ENCODE results near the gene SLC29A1. TPM values are rescaled to one million over a fixed set of nuclear protein-coding genes. Genes with fewer than 3 reads are reported as not detected.

SLC29A1 gene
- total RNA-seq, 4 donors from 2014 or later, result 101 to 281 (median 134) TPM

DNA sequence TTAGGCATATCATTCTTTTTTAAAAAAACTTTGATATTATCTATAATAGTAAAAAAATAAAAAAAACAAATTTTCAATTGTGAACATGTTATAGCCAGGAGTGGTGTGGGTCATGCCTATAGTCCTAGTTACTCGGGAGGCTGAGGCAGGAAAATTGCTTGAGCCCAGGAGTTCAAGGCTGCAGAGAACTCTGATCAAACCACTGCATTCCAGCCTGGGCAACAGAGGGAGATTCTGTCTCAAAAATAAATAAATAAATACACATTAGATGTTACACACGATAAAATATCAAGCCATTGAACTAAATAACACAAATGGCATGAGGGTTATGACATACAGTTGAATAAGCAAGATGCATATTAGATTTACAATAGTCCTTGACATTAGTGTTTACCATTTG lies 34.6 kb upstream of the SLC29A1 start:
- no peak overlapping the region for H3K4me3 ChIP-seq
- no peak overlapping the region for H3K27ac ChIP-seq
- TF ChIP-seq EP300 (IDR thresholded peaks at IDR 0.05) (no peak), POLR2A (IDR thresholded peaks at IDR 0.05) (no peak), POLR2AphosphoS5 (IDR thresholded peaks at IDR 0.05) (no peak)
- TF ChIP-seq, protein P1, sequence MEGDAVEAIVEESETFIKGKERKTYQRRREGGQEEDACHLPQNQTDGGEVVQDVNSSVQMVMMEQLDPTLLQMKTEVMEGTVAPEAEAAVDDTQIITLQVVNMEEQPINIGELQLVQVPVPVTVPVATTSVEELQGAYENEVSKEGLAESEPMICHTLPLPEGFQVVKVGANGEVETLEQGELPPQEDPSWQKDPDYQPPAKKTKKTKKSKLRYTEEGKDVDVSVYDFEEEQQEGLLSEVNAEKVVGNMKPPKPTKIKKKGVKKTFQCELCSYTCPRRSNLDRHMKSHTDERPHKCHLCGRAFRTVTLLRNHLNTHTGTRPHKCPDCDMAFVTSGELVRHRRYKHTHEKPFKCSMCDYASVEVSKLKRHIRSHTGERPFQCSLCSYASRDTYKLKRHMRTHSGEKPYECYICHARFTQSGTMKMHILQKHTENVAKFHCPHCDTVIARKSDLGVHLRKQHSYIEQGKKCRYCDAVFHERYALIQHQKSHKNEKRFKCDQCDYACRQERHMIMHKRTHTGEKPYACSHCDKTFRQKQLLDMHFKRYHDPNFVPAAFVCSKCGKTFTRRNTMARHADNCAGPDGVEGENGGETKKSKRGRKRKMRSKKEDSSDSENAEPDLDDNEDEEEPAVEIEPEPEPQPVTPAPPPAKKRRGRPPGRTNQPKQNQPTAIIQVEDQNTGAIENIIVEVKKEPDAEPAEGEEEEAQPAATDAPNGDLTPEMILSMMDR (IDR thresholded peaks at IDR 0.05), result no peak
- WGBS, 2 donors (ENCODE audit: low coverage in 1 of 2), result 76 to 86% methylated on average over 2 of the region's 2 CpGs
- no peak for ATAC-seq
- H3K4me1 ChIP-seq, result no peaks in the 10 kb centered on the region
- no peaks in the 10 kb centered on the region for H3K9me3 ChIP-seq
- H3K27me3 ChIP-seq, result no peaks in the 10 kb centered on the region
- H3K36me3 ChIP-seq, result no peaks in the 10 kb centered on the region

DNA sequence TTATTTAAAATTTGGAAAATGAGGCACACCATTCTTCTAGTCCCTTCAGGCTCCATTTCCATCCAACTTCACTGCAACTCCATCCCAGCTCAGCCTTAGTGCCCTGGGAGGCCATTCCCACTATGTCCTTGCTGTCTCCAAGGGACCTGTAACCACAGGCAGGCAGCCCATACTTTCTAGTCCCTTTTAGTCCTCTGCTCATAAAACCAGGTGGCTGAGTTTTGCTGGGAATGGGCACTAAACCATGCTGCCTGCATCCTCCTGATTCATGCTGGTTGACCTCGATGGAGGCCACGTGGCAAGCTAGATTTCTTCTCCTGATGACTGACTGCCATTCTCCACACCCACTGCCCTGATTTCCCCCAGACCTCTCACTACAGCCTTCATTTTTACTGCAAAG lies 34.1 kb upstream of the SLC29A1 start:
- Histone ChIP-seq H3K4me3 (no peak overlapping the region), H3K27ac (no peak overlapping the region), H3K27me3 (no peaks in the 10 kb centered on the region), H3K36me3 (no peaks in the 10 kb centered on the region), H3K4me1 (no peaks in the 10 kb centered on the region), H3K9me3 (no peaks in the 10 kb centered on the region)
- 60% methylated on average over 1 of the region's 2 CpGs; no CpG with 5 or more reads in 1 of the 2 donors for WGBS, 2 donors (ENCODE audit: low coverage in 1 of 2)
- ATAC-seq, result no peak
- TF ChIP-seq POLR2AphosphoS5 (IDR thresholded peaks at IDR 0.05) (no peak), POLR2A (IDR thresholded peaks at IDR 0.05) (no peak), EP300 (IDR thresholded peaks at IDR 0.05) (no peak)
- TF ChIP-seq, protein P1 (IDR thresholded peaks at IDR 0.05), result no peak

GRCh38 chr6:44190715-44191114 lies 32.7 kb upstream of the SLC29A1 start:
- Histone ChIP-seq H3K4me1 (no peaks in the 10 kb centered on the region), H3K27ac (no peak overlapping the region), H3K9me3 (no peaks in the 10 kb centered on the region), H3K27me3 (no peaks in the 10 kb centered on the region), H3K4me3 (no peak overlapping the region), H3K36me3 (no peaks in the 10 kb centered on the region)
- TF ChIP-seq, protein P1 (IDR thresholded peaks at IDR 0.05), result no peak
- TF ChIP-seq POLR2A (IDR thresholded peaks at IDR 0.05), result no peak
- TF ChIP-seq EP300 (IDR thresholded peaks at IDR 0.05), result no peak
- no peak for TF ChIP-seq POLR2AphosphoS5 (IDR thresholded peaks at IDR 0.05)
- 38 to 63% methylated on average over 2 of the region's 2 CpGs for WGBS, 2 donors (ENCODE audit: low coverage in 1 of 2)
- ATAC-seq, result no peak

DNA sequence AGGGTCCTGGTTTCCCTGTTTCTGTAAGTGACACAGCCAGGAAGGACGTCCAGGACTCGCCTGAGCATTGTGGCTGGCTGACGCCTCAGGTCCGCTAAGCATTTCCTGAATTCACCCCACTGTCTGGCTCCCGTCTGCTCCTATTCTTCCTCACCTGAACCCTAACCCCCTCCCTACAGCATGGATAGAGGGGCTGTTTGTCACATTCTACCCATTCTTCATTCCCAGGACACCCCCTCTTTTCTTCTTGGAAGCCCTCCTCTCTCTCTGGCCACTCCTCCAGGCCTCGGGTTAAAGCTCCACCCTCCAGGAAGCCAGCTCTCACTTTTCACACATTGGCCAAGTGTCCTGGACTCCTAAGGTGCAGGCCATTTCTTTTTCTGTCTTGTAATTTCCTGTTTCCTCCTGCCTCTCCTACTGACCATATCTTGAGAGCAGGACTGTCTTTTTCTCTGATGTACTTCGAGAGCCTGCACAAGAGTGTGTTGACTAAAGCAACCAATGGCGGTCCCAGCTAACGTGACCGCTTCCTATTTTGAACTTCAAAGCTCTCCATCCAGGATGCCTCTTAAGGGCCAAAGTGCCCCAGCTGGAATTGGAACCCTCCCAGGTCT lies 30.9 kb upstream of the SLC29A1 start:
- H3K4me1 ChIP-seq, result no peaks in the 10 kb centered on the region
- ATAC-seq, result no peak
- no peak for TF ChIP-seq POLR2AphosphoS5 (IDR thresholded peaks at IDR 0.05)
- TF ChIP-seq POLR2A (IDR thresholded peaks at IDR 0.05), result no peak
- TF ChIP-seq EP300 (IDR thresholded peaks at IDR 0.05), result no peak
- TF ChIP-seq, protein P1 (IDR thresholded peaks at IDR 0.05), result no peak
- H3K9me3 ChIP-seq, result no peaks in the 10 kb centered on the region
- no peaks in the 10 kb centered on the region for H3K36me3 ChIP-seq
- WGBS, 2 donors (ENCODE audit: low coverage in 1 of 2), result 50 to 70% methylated on average over 4 to 10 of the region's 10 CpGs
- peak overlapping the region in 2 of 4 donors; percentile 14 to 40 for H3K27ac ChIP-seq
- H3K27me3 ChIP-seq, result no peaks in the 10 kb centered on the region
- H3K4me3 ChIP-seq, result peak overlapping the region in 1 of 2 donors; percentile 14

- Histone ChIP-seq H3K27me3 (no peaks in the 10 kb centered on the region), H3K9me3 (no peaks in the 10 kb centered on the region), H3K27ac (no peak overlapping the region), H3K4me1 (no peaks in the 10 kb centered on the region), H3K4me3 (no peak overlapping the region), H3K36me3 (no peaks in the 10 kb centered on the region)
- ATAC-seq, result no peak
- 75 to 85% methylated on average over 2 to 5 of the region's 8 CpGs for WGBS, 2 donors (ENCODE audit: low coverage in 1 of 2)
- no peak for TF ChIP-seq POLR2A (IDR thresholded peaks at IDR 0.05)
These were observed 30.0 kb upstream of the SLC29A1 start for GRCh38 chr6:44193307-44193910.
